Measurements from ENCODE around the gene RPTOR.

The RPTOR gene

GRCh38 chr17:80645706-80646325 is 101.2 kb downstream of the RPTOR start:
- no peak for DNase-seq

DNA sequence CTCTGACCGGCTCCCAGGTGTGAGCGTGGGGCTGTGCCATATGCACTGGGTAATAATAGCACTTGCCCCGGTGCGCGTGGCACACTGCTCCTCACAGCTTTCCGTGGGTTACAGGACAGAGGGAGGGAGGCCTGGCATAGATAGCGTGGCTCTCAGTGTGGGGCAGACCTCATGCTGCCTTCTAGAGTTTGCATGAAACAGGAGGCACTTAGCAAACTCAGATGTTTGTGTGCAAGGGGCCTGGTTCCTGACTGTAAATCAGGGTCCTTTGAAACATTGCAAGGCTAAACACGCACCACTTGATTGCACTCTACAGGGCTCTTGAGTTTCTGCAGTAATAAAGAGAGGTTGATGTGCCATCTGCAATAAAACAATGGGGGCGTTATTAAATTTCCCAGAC is 101.7 kb downstream of the RPTOR start:
- DNase-seq: no peak

GRCh38 chr17:80647746-80648145 is 103.1 kb downstream of the RPTOR start:
- DNase-seq: no peak

DNA sequence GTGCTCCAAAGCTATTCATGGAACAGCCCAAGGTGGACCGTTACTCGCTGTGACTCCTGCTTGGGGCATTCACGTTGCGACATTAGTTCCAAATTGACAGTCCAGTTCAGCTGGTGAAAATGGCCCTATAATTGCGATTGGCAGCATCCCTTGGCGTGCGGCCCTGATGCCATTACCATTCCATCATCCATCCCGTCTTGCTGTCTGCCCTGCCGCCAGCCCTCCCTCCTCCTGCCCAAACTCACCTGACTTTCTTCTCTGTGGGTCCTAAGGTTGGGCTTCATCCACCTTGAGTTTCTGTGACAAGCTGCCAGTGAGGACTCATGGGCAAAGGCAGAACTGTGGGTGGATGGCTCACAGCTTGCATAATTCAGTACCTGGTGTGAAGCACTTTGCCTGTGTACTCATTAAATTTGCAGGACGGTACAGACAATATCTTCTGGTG is 104.6 kb downstream of the RPTOR start:
- no peak for DNase-seq

GRCh38 chr17:80649672-80650330 is 105.2 kb downstream of the RPTOR start:
- peak; percentile 90 for DNase-seq

DNA sequence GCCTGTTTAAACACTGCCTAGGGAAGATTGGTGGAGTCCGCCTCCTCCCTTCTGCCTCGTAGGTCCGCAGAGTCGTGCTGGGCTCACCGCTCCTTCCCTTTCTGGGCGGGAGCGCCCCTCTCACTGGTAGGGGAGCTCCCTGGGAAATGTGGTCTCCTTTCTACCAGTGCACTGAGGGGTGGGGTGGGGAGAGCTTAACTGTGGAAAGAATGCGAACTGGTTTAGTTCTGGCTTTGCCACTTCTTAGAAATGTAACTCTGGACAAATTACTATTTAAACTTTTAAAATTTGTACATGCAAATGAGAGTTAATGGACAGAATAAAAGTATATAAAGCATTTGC is 105.7 kb downstream of the RPTOR start:
- no peak for DNase-seq

DNA sequence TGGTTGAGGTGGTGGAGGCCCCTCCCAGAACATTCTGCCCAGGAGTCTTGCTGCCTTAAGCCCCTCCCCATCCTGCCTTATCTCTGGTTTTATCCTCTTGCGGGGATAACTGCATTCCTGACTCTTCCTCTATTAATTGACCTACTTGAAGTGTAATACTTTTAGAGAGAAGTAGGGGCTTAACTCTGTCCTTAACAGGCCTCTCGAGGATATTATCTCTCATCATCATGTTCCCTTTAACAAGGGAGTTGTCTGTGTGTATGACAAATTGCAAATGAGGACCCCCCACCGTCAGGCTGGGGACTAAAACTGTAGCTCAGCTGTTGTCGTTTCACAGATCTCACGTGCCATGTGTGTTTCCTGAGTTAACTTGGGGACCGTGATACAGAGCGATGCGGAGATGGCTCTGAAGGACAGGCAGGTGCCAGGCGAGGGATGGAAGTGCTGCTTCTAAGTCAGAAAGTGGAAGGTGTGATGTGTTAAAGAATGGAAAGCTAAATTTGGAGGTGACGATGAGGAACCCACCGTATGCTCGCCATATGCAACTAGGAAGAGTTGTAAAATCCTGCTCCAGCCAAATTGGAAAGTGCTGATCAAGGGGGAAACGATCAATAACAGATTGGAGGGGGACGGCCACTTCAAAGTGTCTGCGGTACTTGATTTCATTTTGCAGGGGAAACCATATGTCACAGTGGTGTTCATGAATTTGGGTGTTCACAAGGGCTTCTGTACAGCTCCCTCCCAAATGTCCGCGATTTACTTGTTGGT is 106.3 kb downstream of the RPTOR start:
- peak; percentile 82 for DNase-seq

DNA sequence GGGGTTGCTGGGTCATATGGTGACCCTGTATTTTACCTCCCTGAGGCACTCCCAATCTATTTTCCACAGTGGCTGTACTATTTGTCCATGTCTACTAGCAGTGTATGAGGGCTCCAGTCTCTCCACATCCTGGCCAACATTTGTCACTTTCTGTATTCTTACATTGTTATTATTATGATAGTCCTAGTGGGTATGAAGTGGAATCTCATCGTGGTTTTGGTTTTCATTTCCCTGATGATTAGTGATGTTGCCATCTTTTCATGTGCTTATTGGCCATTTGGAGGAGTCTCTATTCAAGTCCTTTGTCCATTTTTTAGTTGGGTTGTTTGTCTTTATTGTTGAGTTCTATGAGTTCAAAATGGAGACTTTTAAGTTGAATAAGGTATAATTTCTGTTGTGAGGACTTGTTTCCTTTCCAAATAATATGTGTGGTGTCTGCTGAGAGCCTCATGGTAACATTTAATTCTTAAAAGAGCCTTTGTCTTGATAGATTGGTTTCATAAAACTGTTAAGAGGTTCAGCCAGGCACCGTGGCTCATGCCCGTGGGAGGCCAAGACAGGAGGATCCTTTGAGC is 108.2 kb downstream of the RPTOR start:
- DNase-seq: no peak

- no peak for DNase-seq
These were observed 109.2 kb downstream of the RPTOR start for GRCh38 chr17:80653856-80654255.

GRCh38 chr17:80655608-80656007 is 111.0 kb downstream of the RPTOR start:
- DNase-seq: no peak

- no peak for DNase-seq
These were observed 112.0 kb downstream of the RPTOR start for GRCh38 chr17:80656590-80656989.

GRCh38 chr17:80657561-80657960 is 112.9 kb downstream of the RPTOR start:
- DNase-seq: no peak

DNA sequence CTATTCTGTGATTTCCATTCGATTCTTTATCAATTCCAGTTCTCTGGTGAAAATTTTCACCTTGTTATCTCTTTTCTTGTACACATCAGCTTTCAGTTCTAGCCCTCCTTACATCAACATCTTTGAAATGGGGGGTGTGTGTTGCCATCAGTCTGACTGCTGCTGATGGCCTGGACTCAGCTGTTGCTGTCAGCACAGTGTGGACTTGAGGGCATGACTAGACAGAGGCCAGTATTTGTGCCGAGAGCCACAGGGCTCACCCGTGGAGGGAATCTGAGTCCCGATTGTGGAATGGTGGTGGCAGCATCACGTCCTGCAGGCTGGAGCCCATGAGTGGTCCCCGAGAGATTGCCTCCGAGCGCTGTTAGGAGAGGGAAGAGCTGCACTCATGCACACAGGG is 114.2 kb downstream of the RPTOR start:
- DNase-seq: no peak

DNA sequence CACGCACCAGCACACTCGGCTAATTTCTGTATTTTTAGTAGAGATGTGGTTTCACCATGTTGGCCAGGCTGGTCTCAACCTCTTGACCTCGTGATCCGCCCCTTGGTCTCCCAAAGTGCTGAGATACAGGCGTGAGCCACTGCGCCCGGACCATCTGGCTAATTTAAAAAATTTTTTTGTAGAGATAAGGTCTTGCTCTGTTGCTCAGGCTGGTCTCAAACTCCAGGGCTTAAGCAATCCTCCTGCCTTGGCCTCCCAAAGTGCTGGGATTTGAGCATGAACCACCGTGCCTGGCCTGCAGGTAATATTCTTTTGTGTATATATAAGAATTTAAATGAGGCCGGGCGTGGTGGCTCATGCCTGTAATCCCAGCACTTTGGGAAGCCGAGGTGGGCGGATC is 115.0 kb downstream of the RPTOR start:
- DNase-seq: no peak

GRCh38 chr17:80660527-80661198 is 116.0 kb downstream of the RPTOR start:
- no peak for DNase-seq

- DNase-seq: no peak
These were observed 117.9 kb downstream of the RPTOR start for GRCh38 chr17:80662557-80662956.

GRCh38 chr17:80663781-80664206 is 119.2 kb downstream of the RPTOR start:
- DNase-seq: peak; percentile 52

GRCh38 chr17:80664217-80664790 is 119.7 kb downstream of the RPTOR start:
- DNase-seq: peak; percentile 43

- no peak for DNase-seq
These were observed 121.2 kb downstream of the RPTOR start for GRCh38 chr17:80665792-80666191.

DNA sequence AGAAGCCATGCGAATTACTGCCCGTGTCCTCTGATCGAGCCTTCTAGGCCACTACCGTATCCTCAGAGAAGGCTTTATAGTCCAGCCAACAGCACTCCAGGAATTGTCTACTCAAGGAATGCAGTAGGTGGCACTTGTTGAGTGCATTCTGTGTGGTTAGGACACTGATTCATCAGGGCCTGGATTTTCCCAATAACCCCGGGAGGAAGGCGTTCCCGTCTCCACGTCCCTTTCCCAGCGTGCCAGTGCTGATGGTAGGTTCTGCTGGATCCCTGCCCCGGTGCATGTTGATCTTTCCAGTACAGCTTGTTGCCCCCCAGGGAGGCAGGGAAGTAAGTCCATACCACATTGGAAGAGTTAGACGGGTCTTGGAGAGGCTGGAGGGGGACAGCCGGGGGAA is 122.2 kb downstream of the RPTOR start:
- DNase-seq: no peak

- no peak for DNase-seq
These were observed 123.0 kb downstream of the RPTOR start for GRCh38 chr17:80667462-80668277.

All from NCI-H82 (cell line).